Thoracic aorta (tissue), 2 donors: ENCODE measurements around the gene CSNK1D. TPM values are rescaled to one million over a fixed set of nuclear protein-coding genes. Genes with fewer than 3 reads are reported as not detected.

ENCODE experiments used
- ATAC-seq: fragments of 150-250 bp; one replicate; pipeline ENCODE4 v1.8.0; 2017; ENCODE audit warnings: low read depth; ENCODE audit not compliant: insufficient number of reproducible peaks, low FRiP score
- DNase-seq: peaks from one replicate; pipeline ENCODE4 v3.0.0-alpha.2; 2020; ENCODE audit warnings: low spot score
- H3K27ac ChIP-seq, 2 donors: fragments of 200-600 bp; sonication (generic); 1 replicate in 1 of 2; 2 replicates in 1 of 2; pipeline ENCODE4 v1.5.1; 2016; ENCODE audit warnings: mild to moderate bottlenecking in 2 of 2, moderate library complexity in 2 of 2
- H3K27me3 ChIP-seq: fragments of 200-600 bp; sonication (generic); replicated peaks from 2 replicates; pipeline ENCODE4 v1.6.0; 2016; ENCODE audit warnings: mild to moderate bottlenecking; ENCODE audit not compliant: insufficient read depth
- H3K36me3 ChIP-seq: fragments of 200-600 bp; sonication (generic); one replicate; pipeline ENCODE4 v1.5.1; 2016
- H3K4me1 ChIP-seq, 2 donors: fragments of 200-600 bp; sonication (generic); 1 replicate in 1 of 2; 2 replicates in 1 of 2; pipeline versions ENCODE4 v1.5.1 to v1.6.0; 2016; ENCODE audit warnings: low read depth in 2 of 2, mild to moderate bottlenecking in 1 of 2; ENCODE audit not compliant: control insufficient read depth in 1 of 2
- H3K4me3 ChIP-seq: fragments of 200-600 bp; sonication (generic); 2 replicates; pipeline ENCODE4 v1.5.1; 2016; ENCODE audit warnings: mild to moderate bottlenecking
- H3K9me3 ChIP-seq: fragments of 200-600 bp; sonication (generic); 2 replicates; pipeline ENCODE4 v1.5.1; 2016
- total RNA-seq, 2 donors: library from RNA; depleted of rRNA; stranded (reverse); fragments of >200 nt; gene quantifications; one replicate each; pipeline versions ENCODE4 v1.1.0 to v1.2.3, GENCODE V29; 2016
- TF ChIP-seq, protein P1 (sequence below): fragments of 200-600 bp; sonication (generic); IDR thresholded peaks from one replicate; pipeline ENCODE4 v1.5.1; 2019; ENCODE audit warnings: antibody characterized with exemption

CSNK1D gene
- total RNA-seq, 2 donors from 2014 or later, result 69.5 to 71.9 TPM

DNA sequence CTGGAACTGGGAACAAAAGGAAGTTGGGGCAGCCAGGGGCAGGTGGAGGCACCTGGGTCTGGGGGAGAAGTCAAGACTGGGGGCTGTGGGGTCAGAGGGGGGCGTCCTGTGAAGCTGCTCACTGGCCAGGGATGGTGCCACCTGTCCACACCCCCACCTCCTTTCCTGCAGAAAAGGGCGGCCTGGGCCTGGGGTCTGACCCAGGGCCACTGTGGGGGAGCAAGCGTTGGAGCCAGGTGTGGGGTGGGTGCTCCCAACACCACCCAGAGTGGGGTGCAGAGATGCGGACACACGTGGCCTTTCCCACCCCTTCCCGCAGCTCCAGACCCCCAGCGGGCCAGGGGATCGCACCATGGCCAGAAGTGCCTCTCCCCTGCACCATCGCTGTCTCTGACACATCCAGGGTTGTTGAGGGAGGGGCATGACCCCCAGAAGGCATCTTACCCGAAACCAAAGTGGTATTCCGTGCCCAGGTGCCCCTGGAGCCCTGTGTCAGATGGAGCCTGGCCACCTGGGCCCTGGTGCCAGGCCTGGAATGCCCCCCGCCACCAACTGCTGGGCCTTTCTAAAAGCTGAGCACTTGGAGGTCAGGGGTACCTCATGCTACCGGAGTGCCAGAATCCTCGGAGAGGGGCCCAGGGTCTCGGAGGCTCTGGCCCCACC is 47.2 kb downstream of the CSNK1D start:
- H3K27ac ChIP-seq, result no peak overlapping the region
- TF ChIP-seq, protein P1, sequence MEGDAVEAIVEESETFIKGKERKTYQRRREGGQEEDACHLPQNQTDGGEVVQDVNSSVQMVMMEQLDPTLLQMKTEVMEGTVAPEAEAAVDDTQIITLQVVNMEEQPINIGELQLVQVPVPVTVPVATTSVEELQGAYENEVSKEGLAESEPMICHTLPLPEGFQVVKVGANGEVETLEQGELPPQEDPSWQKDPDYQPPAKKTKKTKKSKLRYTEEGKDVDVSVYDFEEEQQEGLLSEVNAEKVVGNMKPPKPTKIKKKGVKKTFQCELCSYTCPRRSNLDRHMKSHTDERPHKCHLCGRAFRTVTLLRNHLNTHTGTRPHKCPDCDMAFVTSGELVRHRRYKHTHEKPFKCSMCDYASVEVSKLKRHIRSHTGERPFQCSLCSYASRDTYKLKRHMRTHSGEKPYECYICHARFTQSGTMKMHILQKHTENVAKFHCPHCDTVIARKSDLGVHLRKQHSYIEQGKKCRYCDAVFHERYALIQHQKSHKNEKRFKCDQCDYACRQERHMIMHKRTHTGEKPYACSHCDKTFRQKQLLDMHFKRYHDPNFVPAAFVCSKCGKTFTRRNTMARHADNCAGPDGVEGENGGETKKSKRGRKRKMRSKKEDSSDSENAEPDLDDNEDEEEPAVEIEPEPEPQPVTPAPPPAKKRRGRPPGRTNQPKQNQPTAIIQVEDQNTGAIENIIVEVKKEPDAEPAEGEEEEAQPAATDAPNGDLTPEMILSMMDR, result no peak
- DNase-seq (no peak), ATAC-seq (no peak)
- H3K4me1 ChIP-seq, result peaks cover 4 to 28% of the 10 kb centered on the region in 2 donors
- no peaks in the 10 kb centered on the region for H3K36me3 ChIP-seq
- no peak overlapping the region for H3K4me3 ChIP-seq
- no peaks in the 10 kb centered on the region for H3K9me3 ChIP-seq
- no peaks in the 10 kb centered on the region for H3K27me3 ChIP-seq

DNA sequence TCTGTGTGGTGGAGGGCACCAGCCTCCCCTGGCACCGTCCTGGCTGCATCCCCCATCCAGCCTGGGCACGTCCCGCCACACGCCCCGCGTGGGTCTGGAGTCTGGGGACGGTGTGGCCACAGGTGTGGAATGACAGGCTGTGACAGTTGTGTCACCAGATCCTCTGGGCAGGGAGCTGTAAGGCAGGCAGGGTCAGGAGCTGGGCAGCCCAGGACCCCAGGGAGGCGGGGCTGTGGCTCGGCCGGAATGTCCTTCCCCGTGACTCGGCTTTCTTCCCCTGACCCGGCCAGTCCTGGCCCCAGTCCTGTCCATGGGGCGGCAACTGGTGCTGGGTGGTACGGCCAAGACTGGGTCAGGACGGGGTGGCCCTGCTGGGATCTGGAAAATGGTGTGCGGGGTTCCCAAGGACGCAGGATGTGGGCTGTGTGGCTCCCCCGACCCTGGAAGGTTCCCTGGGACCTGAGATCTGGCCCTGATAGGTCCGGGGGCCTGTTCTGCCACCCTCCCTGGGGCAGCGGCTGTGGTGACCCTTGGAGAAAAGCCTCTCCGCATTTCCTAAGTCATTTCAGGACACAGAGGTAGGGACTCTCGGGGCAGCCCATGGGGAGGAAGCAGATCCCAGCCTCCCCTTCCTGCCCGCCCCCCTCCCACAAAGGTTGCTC is 48.0 kb downstream of the CSNK1D start:
- Histone ChIP-seq H3K4me1 (peaks cover under 1 to 21% of the 10 kb centered on the region in 2 donors), H3K36me3 (no peaks in the 10 kb centered on the region), H3K9me3 (no peaks in the 10 kb centered on the region), H3K27me3 (no peaks in the 10 kb centered on the region), H3K4me3 (no peak overlapping the region), H3K27ac (no peak overlapping the region)
- ATAC-seq (no peak), DNase-seq (no peak)
- TF ChIP-seq, protein P1, result no peak

DNA sequence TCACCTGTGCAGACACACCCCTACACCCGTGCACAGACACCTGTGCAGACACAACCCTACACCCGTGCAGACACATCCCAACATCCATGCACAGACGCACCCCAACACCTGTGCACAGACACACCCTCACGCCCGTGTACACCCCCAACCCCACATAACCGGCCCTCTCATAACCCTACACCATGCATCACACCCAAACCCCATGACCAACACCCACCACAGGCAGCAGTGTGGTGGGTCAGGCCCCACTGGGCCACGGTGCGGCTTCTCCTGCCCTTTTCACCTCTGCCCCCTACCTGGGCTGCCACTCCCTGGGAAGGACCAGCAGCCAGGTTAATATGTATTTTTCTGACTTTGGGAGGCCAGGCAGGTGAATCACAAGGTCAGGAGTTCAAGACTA is 48.8 kb downstream of the CSNK1D start:
- no peaks in the 10 kb centered on the region for H3K27me3 ChIP-seq
- H3K9me3 ChIP-seq, result no peaks in the 10 kb centered on the region
- DNase-seq (no peak), ATAC-seq (no peak)
- H3K4me3 ChIP-seq, result no peak overlapping the region
- no peak overlapping the region for H3K27ac ChIP-seq
- TF ChIP-seq, protein P1, result no peak
- H3K36me3 ChIP-seq, result no peaks in the 10 kb centered on the region
- peaks cover 0 to 13% of the 10 kb centered on the region in 2 donors for H3K4me1 ChIP-seq

DNA sequence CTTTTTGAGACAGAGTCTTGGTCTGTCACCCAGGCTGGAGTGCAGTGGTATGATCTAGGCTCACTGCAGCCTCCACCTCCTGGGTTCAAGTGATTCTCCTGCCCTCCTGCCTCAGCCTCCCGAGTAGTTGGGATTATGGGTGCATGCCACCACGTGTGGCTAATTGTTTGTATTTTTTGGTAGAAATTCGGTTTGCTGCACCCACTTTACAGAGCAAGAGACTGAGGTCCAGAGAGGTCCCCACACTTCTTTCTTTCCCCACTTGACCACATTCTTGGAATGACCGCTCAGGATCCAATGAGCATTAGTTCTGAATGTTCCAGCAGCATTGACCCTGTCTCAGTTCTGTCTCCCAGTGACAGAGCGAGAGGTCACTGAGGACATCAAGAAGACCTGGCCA is 50.0 kb downstream of the CSNK1D start:
- Histone ChIP-seq H3K4me3 (no peak overlapping the region), H3K9me3 (no peaks in the 10 kb centered on the region), H3K4me1 (peaks cover 0 to 11% of the 10 kb centered on the region in 2 donors), H3K27ac (no peak overlapping the region), H3K36me3 (no peaks in the 10 kb centered on the region), H3K27me3 (no peaks in the 10 kb centered on the region)
- TF ChIP-seq, protein P1, result no peak
- DNase-seq (no peak), ATAC-seq (no peak)

DNA sequence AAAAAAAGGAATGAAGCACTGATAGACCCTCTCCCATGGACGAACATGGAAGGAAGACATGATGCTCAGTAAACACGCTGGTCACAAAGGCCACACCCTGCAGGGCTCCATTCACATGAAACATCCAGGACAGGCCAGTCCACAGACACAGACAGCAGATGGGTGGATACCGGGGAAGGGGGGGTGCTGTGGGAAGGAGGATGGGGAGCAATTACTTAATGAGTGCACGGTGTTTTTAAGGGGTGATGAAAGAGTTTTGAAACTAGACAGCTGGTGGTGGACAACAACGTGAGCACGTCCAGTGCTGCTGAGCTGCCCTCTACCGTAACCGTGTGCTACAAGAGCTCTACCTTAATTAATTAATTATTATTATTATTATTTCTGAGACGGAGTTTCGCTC is 50.7 kb downstream of the CSNK1D start:
- Histone ChIP-seq H3K4me3 (no peak overlapping the region), H3K27ac (no peak overlapping the region), H3K4me1 (peaks cover 2 to 11% of the 10 kb centered on the region in 2 donors), H3K36me3 (no peaks in the 10 kb centered on the region), H3K27me3 (no peaks in the 10 kb centered on the region), H3K9me3 (no peaks in the 10 kb centered on the region)
- ATAC-seq (no peak), DNase-seq (no peak)
- TF ChIP-seq, protein P1, result no peak
